T-helper 1 cell treated with Interleukin-12 subunit alpha and Interleukin-12 subunit beta and Interleukin-4 antibody, amounts not matched to agents 30 ng/mL and 1 ng/mL, for 36 hours (primary cell): ENCODE measurements around the gene TECRL. TPM values are rescaled to one million over a fixed set of nuclear protein-coding genes. Genes with fewer than 3 reads are reported as not detected.

Source experiments
- intact Hi-C: fragments of 100-400 bp; cut with micrococcal nuclease; formaldehyde crosslinking; loops from one replicate; pipeline ENCODE4 v1.15.1; 2024
- total RNA-seq: library from RNA; stranded (reverse); gene quantifications from 2 replicates; pipeline ENCODE4 v1.2.3, GENCODE V29; 2022

Gene TECRL
- total RNA-seq, 1 donor from 2014 or later: not detected

DNA sequence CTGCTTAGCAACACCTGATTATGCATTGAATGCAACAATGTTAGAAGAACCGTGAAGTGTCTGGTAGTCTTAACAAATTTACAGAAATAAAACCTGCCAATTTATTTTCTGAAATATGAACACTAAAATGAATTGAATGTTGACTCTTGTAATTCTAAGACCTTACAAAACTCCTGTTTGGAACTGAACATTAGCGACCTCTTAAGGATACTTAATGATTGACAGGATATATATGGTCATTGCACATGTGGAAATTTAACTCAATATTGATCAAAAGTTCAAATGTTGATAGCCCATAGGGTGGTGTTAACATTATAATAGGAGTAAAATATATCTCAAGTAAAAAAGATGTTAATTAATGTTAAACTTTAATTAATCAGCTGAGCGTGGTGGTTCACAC lies 79.1 kb downstream of the TECRL start:
- intact Hi-C loops: no loop called here

DNA sequence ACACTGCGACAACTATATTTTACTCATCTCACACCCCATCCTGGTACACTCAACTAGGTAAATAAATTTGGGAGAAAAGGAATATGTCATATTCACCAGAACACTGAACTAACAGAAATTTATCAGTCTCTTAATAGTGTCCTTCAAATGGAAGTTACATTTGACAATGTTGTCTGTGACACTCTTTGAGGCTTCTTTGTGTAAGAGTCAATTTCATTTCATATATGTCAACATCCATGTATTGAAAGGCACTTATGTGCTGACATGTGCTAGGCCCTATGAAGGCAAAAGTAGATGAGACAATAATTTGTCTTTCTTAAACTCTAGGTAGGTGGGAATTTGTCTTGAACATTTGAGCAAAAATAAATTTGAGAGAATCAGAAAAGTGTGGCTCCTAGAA lies 82.0 kb downstream of the TECRL start:
- intact Hi-C loops: no loop called here

DNA sequence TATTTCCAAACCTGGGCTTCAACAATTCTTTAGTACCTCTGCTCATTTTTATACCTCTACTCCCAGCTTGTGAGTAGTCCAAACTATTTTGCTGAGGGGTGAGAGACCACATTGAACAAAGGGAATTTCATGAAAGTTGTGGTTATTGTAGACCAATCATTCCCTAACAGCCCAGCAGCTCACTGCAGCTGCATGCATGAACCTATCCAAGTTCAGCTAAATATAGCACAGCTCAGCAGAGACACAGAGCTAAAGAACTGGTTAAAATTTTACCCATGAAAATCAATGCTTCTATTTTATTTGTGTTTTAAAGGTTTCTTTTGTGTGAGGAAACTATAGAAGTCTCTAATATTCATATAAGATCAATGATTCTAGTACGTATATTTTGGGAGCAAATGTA lies 82.7 kb downstream of the TECRL start:
- intact Hi-C loops: no loop called here

DNA sequence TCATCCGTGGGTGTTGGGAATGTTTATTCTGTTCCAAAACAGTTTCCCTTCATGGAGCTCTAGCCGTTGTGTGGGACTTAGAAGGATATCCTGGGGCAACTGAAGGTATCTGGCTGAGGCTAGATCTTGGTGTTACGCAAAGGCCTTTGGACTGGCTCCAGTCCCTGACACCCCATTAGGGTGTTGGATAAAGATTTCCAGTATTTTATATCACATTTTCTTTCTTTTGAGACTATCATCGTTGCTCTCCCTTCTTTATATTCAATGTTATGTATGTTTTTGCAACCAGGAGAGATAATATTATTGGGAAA lies 103.0 kb downstream of the TECRL start:
- intact Hi-C loops: no loop called here

DNA sequence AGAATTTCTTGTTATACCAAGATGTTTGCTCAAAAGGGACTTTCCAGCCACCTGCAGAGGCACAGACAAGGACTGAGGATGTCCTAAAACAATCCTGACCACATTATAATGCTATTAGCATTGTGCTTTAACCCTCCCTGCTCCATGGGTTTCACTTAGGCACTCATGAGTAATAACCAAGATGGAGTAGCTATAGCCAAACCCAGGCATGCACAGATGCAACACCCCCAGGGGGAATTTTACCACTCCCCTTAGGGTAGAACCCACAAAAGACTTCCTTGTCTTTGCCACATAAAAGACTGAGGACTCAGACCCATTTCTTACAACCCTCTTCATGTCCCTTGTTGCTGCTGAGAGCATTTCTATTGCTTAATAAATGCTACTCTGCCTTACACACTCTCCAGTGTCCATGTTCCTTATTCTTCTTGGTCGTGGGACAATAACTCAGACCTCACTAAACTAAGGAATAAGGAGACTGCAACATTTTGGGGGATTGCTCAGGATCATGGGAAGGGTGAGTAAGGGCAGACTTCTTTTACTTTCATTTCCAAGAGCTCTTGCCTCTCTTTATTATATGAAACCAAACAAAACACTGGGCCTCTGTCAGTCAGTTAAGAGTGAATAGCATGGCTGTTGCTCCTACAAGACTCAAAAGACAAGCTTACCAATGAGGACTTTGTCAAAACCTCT lies 103.5 kb downstream of the TECRL start:
- intact Hi-C loops: no loop called here

DNA sequence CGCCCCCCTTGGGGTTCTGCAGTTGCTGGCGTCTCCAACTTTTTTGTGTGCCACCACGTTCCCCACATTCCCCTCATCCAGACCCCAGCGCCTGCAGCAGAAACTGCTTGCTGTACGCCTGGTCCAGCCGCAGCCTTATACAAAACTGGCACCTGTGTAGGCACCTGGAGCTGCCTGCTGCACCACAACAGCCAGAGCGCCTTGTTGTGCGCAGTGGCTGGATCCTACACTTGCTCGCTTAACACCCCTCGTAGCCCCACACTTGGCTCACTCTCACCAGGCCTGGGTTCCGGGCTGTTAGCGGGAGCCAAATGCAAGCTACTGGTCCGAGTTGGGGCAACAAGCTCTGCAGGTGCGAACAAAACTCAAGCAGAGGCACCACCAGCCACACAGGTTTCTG lies 136.8 kb downstream of the TECRL start:
- intact Hi-C loops: no loop called here

DNA sequence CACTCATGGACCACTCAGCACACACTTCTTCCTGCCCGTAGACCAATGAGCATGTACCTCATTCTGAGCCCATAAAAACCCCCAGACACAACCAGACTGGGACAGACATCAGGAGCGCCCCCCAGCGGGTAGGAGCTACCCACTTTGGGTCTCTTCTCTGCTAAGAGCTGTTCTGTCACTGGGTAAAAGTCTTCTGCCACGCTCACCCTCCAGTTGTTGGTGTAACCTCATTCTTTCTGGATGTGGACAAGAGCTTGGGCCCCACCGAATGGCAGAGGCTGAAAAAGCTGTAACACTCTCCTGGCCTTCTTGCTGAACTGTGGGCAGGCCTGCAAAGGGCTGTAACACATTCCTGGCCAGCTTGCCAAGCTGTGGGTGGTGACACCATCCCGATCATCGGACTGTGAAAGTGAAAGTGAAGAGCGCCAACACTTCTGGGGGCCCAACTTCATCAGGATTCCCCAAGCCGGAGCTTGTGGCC lies 137.6 kb downstream of the TECRL start:
- intact Hi-C loops: no loop called here

DNA sequence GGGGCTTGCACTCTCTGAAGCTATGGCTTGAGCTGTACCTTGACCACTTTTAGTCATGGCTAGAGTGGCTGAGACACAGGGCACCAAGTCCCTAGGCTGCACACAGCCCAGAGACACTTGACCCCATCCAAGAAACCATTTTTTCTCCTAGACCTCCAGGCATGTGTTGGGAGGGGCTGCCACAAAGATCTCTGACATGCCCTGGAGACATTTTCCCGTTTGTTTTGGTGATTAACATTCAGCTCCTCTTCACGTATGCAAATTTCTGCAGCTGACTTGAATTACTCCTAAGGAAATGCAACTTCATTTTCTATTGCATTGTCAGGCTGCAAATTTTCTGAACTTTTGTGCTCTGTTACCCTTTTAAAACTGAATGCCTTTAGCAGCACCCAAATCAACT lies 142.6 kb downstream of the TECRL start:
- intact Hi-C loops: no loop called here

DNA sequence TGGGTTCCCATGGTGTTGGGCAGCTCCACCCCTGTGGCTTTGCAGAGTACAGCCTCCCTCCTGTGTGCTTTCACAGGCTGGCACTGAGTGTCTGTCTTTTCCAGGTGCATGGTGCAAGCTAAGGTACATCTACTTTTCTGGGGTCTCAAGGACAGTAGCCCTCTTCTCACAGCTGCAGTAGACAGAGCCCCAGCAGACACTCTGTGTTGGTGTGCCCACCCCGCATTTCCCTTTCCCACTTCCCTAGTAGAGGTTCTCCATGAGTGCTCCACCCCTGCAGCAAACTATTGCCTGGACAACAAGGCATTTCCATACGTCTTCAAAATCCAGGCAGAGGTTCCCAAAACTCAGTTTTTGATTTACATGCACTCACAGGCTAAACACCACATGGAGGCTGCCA lies 143.0 kb downstream of the TECRL start:
- intact Hi-C loops: no loop called here

DNA sequence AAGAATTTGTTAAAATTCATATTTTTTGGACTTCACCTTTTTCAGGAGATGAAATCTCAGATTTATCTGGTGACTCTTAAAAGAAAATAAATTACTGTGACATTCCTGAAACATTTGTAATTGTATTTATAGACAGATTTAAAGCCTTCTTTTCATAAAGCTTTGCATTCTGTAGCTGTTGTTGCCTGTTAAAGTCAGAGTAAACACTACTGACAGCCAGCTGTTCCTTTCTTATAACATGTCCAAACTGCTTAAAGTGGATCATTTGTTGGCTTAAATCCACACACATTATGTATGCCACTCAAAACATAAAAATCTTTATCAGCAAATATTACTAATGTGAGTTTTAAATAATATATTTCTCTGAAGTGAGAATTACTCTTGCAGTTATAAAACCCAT lies 157.5 kb downstream of the TECRL start:
- intact Hi-C loops: no loop called here

DNA sequence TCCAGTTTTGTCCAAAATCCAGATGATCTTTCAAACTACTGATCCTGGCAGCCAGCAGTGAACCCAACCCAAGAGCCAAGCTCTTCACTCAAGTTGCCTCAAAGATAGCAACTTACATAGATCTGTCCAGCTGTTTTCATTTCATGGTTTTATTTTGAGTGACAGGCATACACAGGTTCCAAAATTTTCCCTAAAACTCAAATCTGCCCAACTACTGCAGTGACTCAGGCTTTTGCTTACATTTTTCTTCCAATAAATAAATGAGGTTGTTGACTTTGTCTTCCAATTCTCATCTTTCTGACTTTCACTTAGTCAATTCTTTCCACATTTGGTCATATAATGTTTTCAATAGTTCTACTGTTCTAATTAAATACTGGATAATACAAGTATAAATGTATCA lies 158.8 kb downstream of the TECRL start:
- intact Hi-C loops: no loop called here

DNA sequence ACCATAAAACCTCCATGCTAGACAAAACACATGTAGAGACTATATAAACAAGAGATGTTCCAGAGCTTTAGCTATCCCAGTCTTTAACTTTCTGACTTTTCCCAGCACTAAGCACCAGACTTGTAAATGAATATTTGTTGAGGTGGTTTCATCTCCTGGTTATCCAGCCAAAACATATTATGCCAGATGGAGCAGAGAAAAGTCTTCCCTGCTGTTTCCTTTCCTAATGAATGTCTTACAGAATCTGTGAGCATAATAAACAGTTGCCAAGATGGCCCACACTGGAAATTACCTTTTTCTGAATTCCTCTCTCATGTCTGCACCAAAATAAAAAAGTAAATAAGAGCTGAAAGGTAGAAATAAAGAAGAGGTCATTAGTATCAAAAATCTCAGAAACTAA lies 159.2 kb downstream of the TECRL start:
- intact Hi-C loops: no loop called here

DNA sequence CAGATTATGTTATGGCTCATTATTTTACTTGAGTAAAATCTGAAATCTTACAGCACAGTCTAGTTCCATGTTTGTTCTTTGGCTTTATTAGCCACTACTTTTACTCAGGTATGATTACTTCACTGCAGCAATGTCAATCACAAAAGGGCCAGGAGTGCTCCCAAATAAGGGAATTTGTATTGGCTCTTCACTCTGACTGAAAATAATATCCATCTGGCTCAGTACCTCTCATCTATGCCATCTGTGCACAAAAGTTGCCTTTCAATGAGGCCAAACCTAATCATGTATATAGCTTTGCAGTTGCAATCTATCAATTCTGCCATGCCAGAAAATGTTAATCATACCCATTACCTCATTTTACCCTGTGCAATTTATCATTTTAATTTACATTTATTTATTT lies 161.1 kb downstream of the TECRL start:
- intact Hi-C loops: no loop called here

DNA sequence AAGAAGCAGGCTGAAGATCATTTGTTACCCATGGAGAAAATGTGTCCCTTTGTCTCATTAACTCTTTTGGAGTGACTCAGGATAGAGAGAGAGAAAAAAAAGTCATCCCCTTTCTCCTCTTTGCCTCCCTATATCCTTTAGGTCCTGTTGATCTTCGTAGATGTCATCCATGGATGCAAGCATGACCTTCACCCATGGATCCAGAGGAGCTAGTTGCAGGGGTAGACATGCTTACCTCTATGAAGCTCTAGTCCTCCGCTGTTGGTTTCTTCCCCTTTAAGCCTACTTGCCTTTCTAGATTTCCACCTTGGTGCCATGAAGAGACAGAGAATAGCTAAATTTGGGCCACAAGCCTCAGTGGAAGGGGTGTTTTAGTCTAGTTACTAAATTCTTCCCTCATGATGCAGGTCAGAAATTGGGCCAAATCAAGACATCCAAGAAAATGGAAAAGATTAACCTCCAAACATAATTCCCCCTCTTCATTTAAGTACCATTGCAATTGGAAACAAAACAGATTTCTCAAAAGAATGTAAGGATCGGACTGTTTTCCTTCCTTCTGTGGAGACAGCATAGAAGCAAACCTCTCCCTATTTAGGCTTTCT lies 178.4 kb downstream of the TECRL start:
- intact Hi-C loops: no loop called here
